Epithelial cell of esophagus (primary cell): ENCODE data around the gene CDCA4.
"Not testable (repeated sequence)": the region's sequence is repeated elsewhere in the genome, so short reads cannot be mapped to it uniquely, and the experiment has no call there.

Experiments
- DNase-seq: peaks from one replicate; pipeline ENCODE4 v3.0.0; 2010; ENCODE audit warnings: low read depth
- H3K4me3 ChIP-seq: 2 replicates; pipeline ENCODE4 v1.5.1; 2011; ENCODE audit warnings: mild to moderate bottlenecking, low read length, control low read depth
- TF ChIP-seq, protein P1 (sequence below): IDR thresholded peaks from 2 replicates; pipeline ENCODE4 v1.5.1; 2011; ENCODE audit warnings: low read depth, mild to moderate bottlenecking, low read length, control low read depth, inconsistent platforms; ENCODE audit not compliant: insufficient read depth; ENCODE audit errors: missing control alignments

CDCA4 gene

DNA sequence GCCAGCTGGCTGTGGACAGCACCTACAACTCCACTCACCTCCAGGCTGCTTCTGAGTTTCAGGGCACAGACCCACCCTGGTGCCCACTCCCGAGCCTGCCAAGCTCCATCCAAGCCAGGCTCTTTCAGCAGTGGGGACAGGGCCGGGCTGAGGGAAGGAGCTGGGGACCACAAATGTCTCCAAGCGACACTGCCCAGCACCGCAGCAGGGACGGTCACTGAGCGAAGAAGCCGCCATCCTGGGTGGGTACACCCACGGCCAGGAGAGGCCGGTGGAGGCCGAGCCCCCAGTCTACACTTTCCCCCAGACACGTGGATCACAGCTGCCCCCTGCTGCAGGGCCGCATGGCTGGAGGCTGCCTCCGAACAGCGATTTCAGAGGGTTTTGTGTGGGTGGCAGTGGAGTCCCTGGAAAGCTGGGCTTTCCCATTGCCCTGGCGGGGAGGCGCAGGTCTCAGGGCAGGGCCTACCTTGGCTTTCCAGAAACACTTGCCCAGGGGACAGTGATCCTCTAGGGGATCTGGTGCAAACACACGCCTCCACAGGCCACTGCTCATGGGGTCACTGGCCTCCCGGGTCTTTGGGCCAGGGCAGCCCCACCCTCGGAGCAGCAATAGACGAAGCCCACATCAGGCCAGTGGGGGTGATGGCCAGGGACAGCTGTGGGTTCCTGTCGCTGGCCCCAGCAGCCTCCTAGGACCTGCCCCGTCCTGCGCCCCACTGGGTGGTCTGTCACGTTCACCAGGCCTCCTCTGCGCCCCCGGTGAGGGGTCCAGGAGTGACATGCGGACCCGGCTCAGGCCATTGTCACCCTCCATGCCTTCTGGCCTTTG is 45.6 kb upstream of the CDCA4 start:
- TF ChIP-seq, protein P1, sequence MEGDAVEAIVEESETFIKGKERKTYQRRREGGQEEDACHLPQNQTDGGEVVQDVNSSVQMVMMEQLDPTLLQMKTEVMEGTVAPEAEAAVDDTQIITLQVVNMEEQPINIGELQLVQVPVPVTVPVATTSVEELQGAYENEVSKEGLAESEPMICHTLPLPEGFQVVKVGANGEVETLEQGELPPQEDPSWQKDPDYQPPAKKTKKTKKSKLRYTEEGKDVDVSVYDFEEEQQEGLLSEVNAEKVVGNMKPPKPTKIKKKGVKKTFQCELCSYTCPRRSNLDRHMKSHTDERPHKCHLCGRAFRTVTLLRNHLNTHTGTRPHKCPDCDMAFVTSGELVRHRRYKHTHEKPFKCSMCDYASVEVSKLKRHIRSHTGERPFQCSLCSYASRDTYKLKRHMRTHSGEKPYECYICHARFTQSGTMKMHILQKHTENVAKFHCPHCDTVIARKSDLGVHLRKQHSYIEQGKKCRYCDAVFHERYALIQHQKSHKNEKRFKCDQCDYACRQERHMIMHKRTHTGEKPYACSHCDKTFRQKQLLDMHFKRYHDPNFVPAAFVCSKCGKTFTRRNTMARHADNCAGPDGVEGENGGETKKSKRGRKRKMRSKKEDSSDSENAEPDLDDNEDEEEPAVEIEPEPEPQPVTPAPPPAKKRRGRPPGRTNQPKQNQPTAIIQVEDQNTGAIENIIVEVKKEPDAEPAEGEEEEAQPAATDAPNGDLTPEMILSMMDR, result no peak
- no peak overlapping the region for H3K4me3 ChIP-seq
- no peak for DNase-seq

DNA sequence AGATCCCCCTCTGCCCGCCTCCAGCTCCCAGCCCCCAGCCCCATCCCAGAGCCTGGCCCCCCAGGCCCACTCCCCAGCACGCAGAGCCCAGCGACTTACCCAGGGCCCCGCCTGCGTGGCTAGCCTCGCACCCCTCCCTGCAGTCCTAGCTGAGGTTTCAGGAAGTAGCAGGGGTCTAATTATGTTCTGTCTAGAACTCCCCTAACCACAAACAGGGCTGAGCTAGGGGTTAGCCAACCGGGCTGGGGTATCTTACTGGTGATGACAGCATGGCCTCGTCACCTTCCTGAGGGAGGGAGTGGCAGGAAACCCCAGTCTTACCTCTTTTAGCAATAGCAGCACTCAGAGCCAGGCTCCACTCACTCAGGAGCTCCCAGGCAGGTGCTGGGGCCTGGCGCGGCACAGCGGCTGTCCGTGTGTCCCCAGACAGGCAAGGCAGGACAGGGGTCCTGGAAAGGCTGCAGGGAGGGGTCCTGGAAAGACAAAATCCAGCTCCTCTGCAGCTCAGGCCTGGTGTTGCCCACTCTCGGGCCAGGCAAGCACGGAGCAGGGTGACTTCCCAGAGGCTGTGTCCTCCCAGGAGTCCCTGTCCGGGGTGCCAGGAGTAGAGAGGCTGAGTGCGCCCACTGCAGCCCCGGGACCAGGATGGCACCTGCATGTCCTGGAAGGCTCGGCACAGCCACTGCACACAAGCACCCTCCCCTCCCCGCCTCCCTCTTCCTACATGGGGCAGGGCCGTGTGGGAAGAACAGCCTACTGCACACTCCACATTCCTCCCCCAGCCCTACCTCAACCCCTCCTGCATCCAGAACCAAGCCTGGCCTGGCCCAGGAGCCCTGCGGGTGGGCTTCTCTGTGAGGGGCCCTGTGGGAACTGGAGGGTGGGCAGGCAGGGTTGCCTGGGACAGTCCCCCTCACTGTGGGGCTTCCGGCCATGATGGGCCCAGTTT is 44.7 kb upstream of the CDCA4 start, which contains the start of gene GPR132:
Gene GPR132, minus strand, starts transcription at position 151 of the 949 bp plus-strand sequence. CDS start 10,010 bp downstream, outside the sequence.
- DNase-seq, result peak; percentile 67
- TF ChIP-seq, protein P1, result no peak
- no peak within 1 kb of the TSS for H3K4me3 ChIP-seq

DNA sequence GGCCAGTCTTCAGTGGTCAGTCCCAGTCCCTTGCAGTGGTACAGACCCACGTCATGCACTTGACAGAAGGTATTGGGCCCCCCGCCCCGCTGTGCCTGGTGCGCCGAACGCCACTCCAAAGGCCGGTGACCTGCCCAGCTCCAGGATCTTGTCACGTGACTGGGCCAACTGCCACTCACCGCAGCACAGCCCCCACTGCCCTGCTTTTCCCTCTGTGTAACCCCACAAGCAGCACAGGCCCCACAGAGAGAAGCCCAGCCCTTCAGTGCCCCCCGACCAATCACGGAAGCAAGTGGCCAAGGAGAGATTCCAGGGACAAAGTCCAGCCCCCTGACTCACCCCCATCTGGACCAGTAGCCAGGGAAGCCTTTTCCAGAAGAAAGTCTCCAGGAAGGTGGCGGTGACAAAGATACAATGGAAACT is 43.8 kb upstream of the CDCA4 start:
- DNase-seq, result no peak

DNA sequence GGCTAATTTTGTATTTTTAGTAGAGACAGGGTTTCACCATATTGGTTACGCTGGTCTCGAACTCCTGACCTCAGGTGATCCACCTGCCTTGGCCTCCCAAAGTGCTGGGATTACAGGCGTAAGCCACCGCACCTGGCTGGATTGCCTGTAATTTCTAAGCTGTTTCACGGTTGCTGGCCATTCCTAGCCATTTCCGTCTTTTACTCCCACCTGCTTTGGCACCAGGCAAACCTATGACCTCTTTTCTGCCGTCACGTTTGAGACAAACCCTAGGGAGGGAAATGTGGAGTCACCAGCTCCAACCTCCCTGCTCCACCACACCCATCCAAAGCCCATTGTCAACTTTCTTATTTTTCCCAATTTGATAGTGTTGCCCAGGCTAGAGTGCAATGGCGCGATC is 43.1 kb upstream of the CDCA4 start:
- no peak for DNase-seq
- TF ChIP-seq, protein P1, result no peak
- H3K4me3 ChIP-seq, result no peak overlapping the region

More for the DNA sequence above, 43.8 kb upstream of the CDCA4 start:
- no peak overlapping the region for H3K4me3 ChIP-seq
- TF ChIP-seq, protein P1, result no peak

DNA sequence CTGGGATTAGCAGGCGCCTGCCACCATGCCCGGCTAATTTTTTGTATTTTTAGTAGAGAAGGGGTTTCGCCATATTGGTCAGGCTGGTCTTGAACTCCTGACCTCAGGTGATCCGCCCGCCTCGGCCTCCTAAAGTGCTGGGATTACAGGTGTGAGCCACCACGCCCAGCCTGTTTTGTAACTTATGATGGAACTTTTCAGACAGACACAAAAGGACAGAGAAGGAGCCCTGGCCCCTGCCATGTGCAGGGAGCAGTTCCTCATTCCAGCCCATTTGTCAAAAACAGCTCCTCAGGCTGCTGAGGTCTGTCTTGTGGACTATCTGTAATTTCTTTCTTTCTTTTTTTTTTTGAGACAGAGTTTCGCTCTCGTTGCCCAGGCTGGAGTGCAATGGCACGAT is 42.6 kb upstream of the CDCA4 start:
- not testable (repeated sequence) for H3K4me3 ChIP-seq

DNA sequence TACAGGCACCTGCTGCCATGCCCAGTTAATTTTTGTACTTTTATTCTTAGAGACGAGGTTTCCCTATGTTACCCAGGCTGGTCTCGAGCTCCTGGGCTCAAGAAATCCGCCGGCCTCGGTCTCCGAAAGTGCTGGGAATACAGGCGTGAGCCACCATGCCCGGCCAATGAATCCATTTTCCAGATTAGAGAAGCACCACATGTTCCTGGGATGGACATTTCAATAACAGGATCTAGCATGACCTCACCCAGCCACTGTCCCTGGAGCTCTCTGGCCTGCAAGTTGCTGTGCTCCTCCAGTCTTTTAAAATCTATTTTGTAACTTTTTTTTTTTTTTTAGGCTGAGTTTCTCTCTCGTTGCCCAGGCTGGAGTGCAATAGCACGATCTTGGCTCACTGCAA is 42.2 kb upstream of the CDCA4 start:
- no peak for DNase-seq
- TF ChIP-seq, protein P1, result no peak
- no peak overlapping the region for H3K4me3 ChIP-seq

More for the DNA sequence above, 42.6 kb upstream of the CDCA4 start:
- DNase-seq, result not testable (repeated sequence)

DNA sequence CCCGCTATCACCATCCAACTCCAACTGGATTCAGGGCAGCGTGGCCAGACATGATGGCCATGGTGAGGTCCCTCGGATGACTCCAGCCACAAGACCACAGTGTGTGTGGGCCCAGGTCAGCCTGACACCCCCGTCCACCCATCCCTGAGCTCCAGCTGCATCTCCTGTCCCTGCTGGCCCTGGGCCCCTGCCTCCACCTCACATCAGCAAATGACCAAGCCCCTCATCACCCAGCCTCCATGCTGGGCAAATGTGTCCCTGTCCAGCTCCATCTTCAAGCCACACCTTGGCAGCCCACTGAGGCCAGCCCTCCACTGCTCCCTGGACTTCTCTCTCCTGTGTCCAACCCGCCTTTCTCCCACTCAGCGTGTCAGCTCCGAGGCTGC is 41.2 kb upstream of the CDCA4 start:
- no peak overlapping the region for H3K4me3 ChIP-seq
- DNase-seq, result no peak
- TF ChIP-seq, protein P1, result no peak
